H9 (cell line): ENCODE results near the gene ARAP1. TPM values are rescaled to one million over a fixed set of nuclear protein-coding genes. Genes with fewer than 3 reads are reported as not detected.

Experiments used
- DNase-seq: peaks from one replicate; pipeline ENCODE4 v3.0.0-alpha.2; 2017
- H2AFZ ChIP-seq: one replicate; pipeline ENCODE4 v1.6.1; 2013; ENCODE audit warnings: mild to moderate bottlenecking, low read length, control low read depth, moderate library complexity
- H2AK5ac ChIP-seq: 2 replicates; pipeline ENCODE4 v1.6.1; 2013; ENCODE audit warnings: low read length, control low read depth, mixed read lengths; ENCODE audit not compliant: insufficient read length
- H2BK120ac ChIP-seq: one replicate; pipeline ENCODE4 v1.6.1; 2013; ENCODE audit warnings: low read depth, mild to moderate bottlenecking, low read length, control low read depth, inconsistent platforms; ENCODE audit not compliant: poor library complexity, severe bottlenecking
- H2BK12ac ChIP-seq: 2 replicates; pipeline ENCODE4 v1.6.1; 2013; ENCODE audit warnings: low read length, control low read depth, mixed read lengths, low read depth; ENCODE audit not compliant: insufficient read length
- H2BK15ac ChIP-seq: 2 replicates; pipeline ENCODE4 v1.6.1; 2013; ENCODE audit warnings: low read depth, low read length, control low read depth
- H2BK20ac ChIP-seq: one replicate; pipeline ENCODE4 v1.6.1; 2013; ENCODE audit warnings: low read depth, mild to moderate bottlenecking, low read length, control low read depth, inconsistent platforms; ENCODE audit not compliant: poor library complexity, severe bottlenecking
- H2BK5ac ChIP-seq: 2 replicates; pipeline ENCODE4 v1.6.1; 2013; ENCODE audit warnings: low read length, control low read depth, mixed read lengths; ENCODE audit not compliant: insufficient read length
- H3K14ac ChIP-seq: 2 replicates; pipeline ENCODE4 v1.6.1; 2013; ENCODE audit warnings: low read length, control low read depth; ENCODE audit not compliant: insufficient read depth
- H3K18ac ChIP-seq: 2 replicates; pipeline ENCODE4 v1.6.1; 2013; ENCODE audit warnings: low read depth, mild to moderate bottlenecking, mixed read lengths, low read length, control low read depth; ENCODE audit not compliant: insufficient read length
- H3K23ac ChIP-seq: 2 replicates; pipeline ENCODE4 v1.6.1; 2013; ENCODE audit warnings: low read length, control low read depth, mixed read lengths, low read depth; ENCODE audit not compliant: insufficient read length
- H3K23me2 ChIP-seq: 2 replicates; pipeline ENCODE4 v1.6.1; 2013; ENCODE audit warnings: low read depth, mild to moderate bottlenecking, mixed read lengths, low read length, control low read depth; ENCODE audit not compliant: insufficient read length, poor library complexity, severe bottlenecking
- H3K27ac ChIP-seq: 2 replicates; pipeline ENCODE4 v1.5.1; 2013; ENCODE audit warnings: low read length, control low read depth, mixed read lengths, low read depth; ENCODE audit not compliant: insufficient read length
- H3K27me3 ChIP-seq: 2 replicates; pipeline ENCODE4 v1.6.1; 2013; ENCODE audit warnings: low read length, control low read depth, inconsistent platforms; ENCODE audit not compliant: insufficient read depth
- H3K4ac ChIP-seq: 2 replicates; pipeline ENCODE4 v1.6.1; 2013; ENCODE audit warnings: low read depth, mild to moderate bottlenecking, control low read depth, inconsistent platforms, low read length, moderate library complexity
- H3K4me1 ChIP-seq: 2 replicates; pipeline ENCODE4 v1.6.1; 2013; ENCODE audit warnings: low read length, control low read depth, inconsistent platforms; ENCODE audit not compliant: insufficient read depth
- H3K4me2 ChIP-seq: 2 replicates; pipeline ENCODE4 v1.6.1; 2013; ENCODE audit warnings: low read length, control low read depth, mixed read lengths; ENCODE audit not compliant: insufficient read length, insufficient read depth
- H3K56ac ChIP-seq: 2 replicates; pipeline ENCODE4 v1.6.1; 2013; ENCODE audit warnings: low read depth, mild to moderate bottlenecking, mixed read lengths, low read length, control low read depth; ENCODE audit not compliant: insufficient read length
- H3K79me1 ChIP-seq: 2 replicates; pipeline ENCODE4 v1.6.1; 2013; ENCODE audit warnings: low read depth, mild to moderate bottlenecking, moderate library complexity, low read length, control low read depth, inconsistent platforms; ENCODE audit not compliant: insufficient read depth, poor library complexity, severe bottlenecking
- H3K79me2 ChIP-seq: 2 replicates; pipeline ENCODE4 v1.6.1; 2013; ENCODE audit warnings: low read length, control low read depth, inconsistent platforms; ENCODE audit not compliant: insufficient read depth
- H3K9ac ChIP-seq: 2 replicates; pipeline ENCODE4 v1.6.1; 2013; ENCODE audit warnings: low read length, control low read depth, mixed read lengths; ENCODE audit not compliant: insufficient read length; ENCODE audit errors: extremely low read depth
- H3K9me3 ChIP-seq: one replicate; pipeline ENCODE4 v1.6.1; 2013; ENCODE audit warnings: low read depth, low read length, inconsistent platforms; ENCODE audit not compliant: control insufficient read depth
- H3T11ph ChIP-seq: one replicate; pipeline ENCODE4 v1.6.1; 2013; ENCODE audit warnings: mild to moderate bottlenecking, low read length, control low read depth, inconsistent platforms
- H4K20me1 ChIP-seq: one replicate; pipeline ENCODE4 v1.6.1; 2013; ENCODE audit not compliant: control insufficient read depth, insufficient read length, insufficient read depth
- H4K5ac ChIP-seq: 2 replicates; pipeline ENCODE4 v1.6.1; 2013; ENCODE audit warnings: low read depth, mild to moderate bottlenecking, mixed read lengths, low read length, control low read depth; ENCODE audit not compliant: insufficient read length
- H4K8ac ChIP-seq: replicated peaks from 2 replicates; pipeline ENCODE4 v1.6.1; 2013; ENCODE audit warnings: low read length, control low read depth, mixed read lengths, low read depth; ENCODE audit not compliant: insufficient read length
- H4K91ac ChIP-seq: 2 replicates; pipeline ENCODE4 v1.6.1; 2013; ENCODE audit warnings: low read depth, mild to moderate bottlenecking, moderate library complexity, mixed read lengths, low read length, control low read depth; ENCODE audit not compliant: insufficient read length
- H3K27ac Mint-ChIP-seq, 3 experiments: 2 replicates in 2 of 3; 3 replicates in 1 of 3; pipeline ENCODE4 v1.8.0; 2020 to 2021; ENCODE audit warnings: mixed read lengths in 3 of 3, mild to moderate bottlenecking in 1 of 3, moderate library complexity in 1 of 3
- H3K27me3 Mint-ChIP-seq: 2 replicates; pipeline ENCODE4 v1.8.0; 2021; ENCODE audit warnings: low read depth, mild to moderate bottlenecking, moderate library complexity, mixed read lengths
- H3K36me3 Mint-ChIP-seq, 3 experiments: 2 replicates in 2 of 3; 3 replicates in 1 of 3; pipeline ENCODE4 v1.8.0; 2020 to 2021; ENCODE audit warnings: low read depth in 3 of 3, mixed read lengths in 3 of 3; ENCODE audit not compliant: insufficient read depth in 1 of 3
- H3K4me1 Mint-ChIP-seq, 2 experiments: 2 replicates each; pipeline ENCODE4 v1.8.0; 2020; ENCODE audit warnings: mixed read lengths in 2 of 2
- H3K4me3 Mint-ChIP-seq, 2 experiments: 2 replicates in 1 of 2; 3 replicates in 1 of 2; pipeline ENCODE4 v1.8.0; 2020 to 2021; ENCODE audit warnings: mild to moderate bottlenecking in 2 of 2, mixed read lengths in 2 of 2, moderate library complexity in 1 of 2
- H3K9me3 Mint-ChIP-seq, 2 experiments: 2 replicates in 1 of 2; 3 replicates in 1 of 2; pipeline ENCODE4 v1.8.0; 2020; ENCODE audit warnings: mild to moderate bottlenecking in 2 of 2, mixed read lengths in 2 of 2, moderate library complexity in 1 of 2
- CTCF ChIP-seq: fragments of 200-600 bp; sonication (generic); conservative IDR thresholded peaks from 3 replicates; pipeline ENCODE4 v1.8.0; 2021; ENCODE audit warnings: antibody characterized with exemption, mild to moderate bottlenecking
- WGBS: extraction: QIAGEN DNeasy Blood & Tissue Kit; methylation state at CpG from one replicate; pipeline ENCODE4 v1.1.7; 2013; ENCODE audit warnings: missing lambda C conversion rate, low lambda C conversion rate, mixed read lengths; ENCODE audit not compliant: insufficient read length; ENCODE audit errors: extremely low coverage; 5-methylcytosine and 5-hydroxymethylcytosine counted together
- total RNA-seq: library from RNA; stranded (reverse); gene quantifications from 2 replicates; pipeline ENCODE4 v1.2.1, GENCODE V29; 2021

ARAP1 gene
- total RNA-seq, 1 experiment from 2014 or later = 59.4 TPM

GRCh38 chr11:72673943-72674828, 78.0 kb downstream of the ARAP1 start, which contains the start of gene PDE2A:
TSS of gene PDE2A (minus strand) at chr11:72674422. CDS start at chr11:72674207, 215 bp downstream.
- no peak within 1 kb of the TSS for H2BK20ac ChIP-seq
- no peak within 1 kb of the TSS for H4K91ac ChIP-seq
- Mint-ChIP-seq H3K27ac (no peak within 1 kb of the TSS; a peak in 1 of 7 replicates), H3K4me1 (peaks cover 46 to 66% of the 10 kb centered on the region in 2 experiments), H3K27me3 (peaks cover 86% of the 10 kb centered on the region), H3K4me3 (peak within 1 kb of the TSS; percentile 47 to 81), H3K9me3 (no peaks in the 10 kb centered on the region; a peak in 1 of 5 replicates), H3K36me3 (no peaks in the 10 kb centered on the region)
- H4K5ac ChIP-seq = no peak within 1 kb of the TSS
- peaks cover 4% of the 10 kb centered on the region; the same call in 1 of the 2 replicates for H3K27me3 ChIP-seq
- H4K20me1 ChIP-seq = no peaks in the 10 kb centered on the region
- no peak within 1 kb of the TSS for H2BK12ac ChIP-seq
- no CpG with 5 or more reads among the region's 21 CpGs for WGBS
- H3K4me2 ChIP-seq = peak within 1 kb of the TSS; percentile 20
- H3K27ac ChIP-seq = no peak within 1 kb of the TSS
- DNase-seq = peak; percentile 67
- H3K79me1 ChIP-seq = no peaks in the 10 kb centered on the region
- H2BK15ac ChIP-seq = no peak within 1 kb of the TSS
- no peak within 1 kb of the TSS for H2BK120ac ChIP-seq
- no peak within 1 kb of the TSS for H3K56ac ChIP-seq
- no peaks in the 10 kb centered on the region for H3K79me2 ChIP-seq
- H3K23ac ChIP-seq = no peak within 1 kb of the TSS
- H3K9ac ChIP-seq = no peak within 1 kb of the TSS
- H2AK5ac ChIP-seq = no peak within 1 kb of the TSS
- no peak within 1 kb of the TSS for H4K8ac ChIP-seq
- no peak within 1 kb of the TSS for H2BK5ac ChIP-seq
- no peak within 1 kb of the TSS for H3T11ph ChIP-seq
- H3K9me3 ChIP-seq = no peaks in the 10 kb centered on the region
- peaks cover 4% of the 10 kb centered on the region; the same call in 1 of the 2 replicates for H3K4me1 ChIP-seq
- no peak within 1 kb of the TSS for H3K4ac ChIP-seq
- H3K23me2 ChIP-seq = peaks cover 8% of the 10 kb centered on the region
- no peak within 1 kb of the TSS for H2AFZ ChIP-seq
- H3K14ac ChIP-seq = no peak within 1 kb of the TSS
- no peak for TF ChIP-seq CTCF
- no peak within 1 kb of the TSS for H3K18ac ChIP-seq
